GM21576 (cell line): ENCODE results near the gene PYCR2.
"Not testable (repeated sequence)": the region's sequence is repeated elsewhere in the genome, so short reads cannot be mapped to it uniquely, and the experiment has no call there.

Experiments
- ATAC-seq: cut with Tn5 transposase; IDR thresholded peaks from one replicate; pipeline ENCODE4 v1.9.1; 2021; ENCODE audit warnings: mild to moderate bottlenecking, moderate library complexity; ENCODE audit not compliant: unreplicated experiment

The PYCR2 gene

DNA sequence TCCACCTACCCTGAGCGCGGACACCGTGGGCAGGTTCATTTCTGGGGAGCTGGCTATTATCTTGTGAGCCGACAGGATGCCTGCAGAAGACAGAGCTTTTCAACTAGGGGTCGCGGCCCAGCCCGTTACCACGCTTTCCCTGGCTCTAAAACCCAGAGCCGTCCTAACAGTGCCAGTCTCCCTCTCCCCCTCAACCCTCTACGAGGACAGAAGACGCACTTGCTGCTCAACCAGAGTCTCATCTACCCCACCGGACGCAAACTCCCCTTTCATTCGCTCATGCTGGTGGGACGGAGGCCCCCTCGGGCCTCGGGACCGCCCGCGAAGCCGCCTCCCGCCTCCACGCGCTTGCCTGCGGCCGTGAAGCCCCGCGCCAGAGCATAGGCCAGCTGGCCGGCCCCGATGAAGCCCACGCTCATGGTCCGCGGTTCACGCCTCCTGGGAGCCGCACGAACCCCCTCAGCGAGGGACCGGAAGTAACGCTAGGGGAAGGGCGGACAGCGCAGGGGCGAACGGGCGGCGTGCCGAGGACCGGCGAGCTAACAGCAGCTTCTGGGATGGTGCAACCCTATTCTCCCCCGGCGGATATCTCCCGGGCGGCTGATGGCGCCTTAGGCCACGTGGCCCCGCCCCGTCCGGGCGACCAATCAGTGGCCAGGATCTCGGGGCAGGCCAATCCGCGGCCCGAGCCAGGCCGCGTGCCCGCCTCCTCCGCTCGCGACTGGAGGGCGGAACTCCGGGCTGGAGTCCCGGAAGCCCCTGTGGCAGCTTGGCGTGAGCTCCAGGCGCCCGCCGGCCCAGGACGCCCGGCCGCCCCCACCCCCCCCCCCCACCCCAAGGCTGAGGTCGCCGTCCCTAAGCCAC is at the start of gene PYCR2:
Gene PYCR2 (minus strand): TSS at position 559 of the 864 bp plus-strand sequence. CDS start 140 bp downstream, at position 419.
- peak; percentile 98 for ATAC-seq

DNA sequence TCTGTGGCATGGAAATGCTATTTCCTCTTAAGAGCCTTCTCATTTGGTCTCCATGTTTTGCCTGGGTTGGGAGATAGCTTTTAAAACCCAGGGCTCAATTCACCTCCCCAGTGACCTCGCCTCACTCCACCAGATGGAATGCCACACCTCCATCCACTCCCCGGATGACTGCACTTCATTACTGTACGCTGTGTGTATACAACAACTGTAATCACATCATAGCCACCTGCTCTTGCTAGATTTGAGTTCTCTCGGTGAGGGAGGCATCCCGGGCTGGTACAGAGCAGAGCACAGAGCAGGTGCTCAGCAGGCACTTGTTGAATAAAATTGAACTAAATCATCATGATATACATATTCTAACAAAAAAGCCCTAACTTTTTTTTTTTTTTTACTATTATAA is 49.1 kb upstream of the PYCR2 start:
- ATAC-seq, result no peak

- ATAC-seq, result no peak
These were observed 48.5 kb upstream of the PYCR2 start for GRCh38 chr1:225972344-225973152.

- ATAC-seq, result not testable (repeated sequence)
These were observed 46.6 kb upstream of the PYCR2 start for GRCh38 chr1:225970592-225971157.

- not testable (repeated sequence) for ATAC-seq
These were observed 45.7 kb upstream of the PYCR2 start for GRCh38 chr1:225969751-225970150.

DNA sequence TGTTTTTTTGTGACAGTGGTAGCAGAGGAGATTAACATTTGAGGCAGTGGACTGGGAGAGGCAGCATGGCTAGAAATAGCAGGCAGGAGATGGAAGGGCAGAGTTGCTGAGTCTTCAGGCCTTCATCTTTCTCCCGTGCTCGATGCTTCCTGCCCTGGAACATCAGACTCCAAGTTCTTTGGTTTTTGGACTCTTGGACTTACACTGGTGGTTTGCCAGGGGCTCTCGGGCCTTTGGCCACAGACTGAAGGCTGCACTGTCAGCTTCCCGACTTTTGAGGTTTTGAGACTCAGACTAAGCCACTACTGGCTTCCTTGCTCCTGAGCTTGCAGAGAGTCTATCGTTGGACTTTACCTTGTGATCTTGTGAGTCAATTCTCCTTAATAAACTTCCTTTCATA is 41.2 kb upstream of the PYCR2 start:
- ATAC-seq, result no peak

DNA sequence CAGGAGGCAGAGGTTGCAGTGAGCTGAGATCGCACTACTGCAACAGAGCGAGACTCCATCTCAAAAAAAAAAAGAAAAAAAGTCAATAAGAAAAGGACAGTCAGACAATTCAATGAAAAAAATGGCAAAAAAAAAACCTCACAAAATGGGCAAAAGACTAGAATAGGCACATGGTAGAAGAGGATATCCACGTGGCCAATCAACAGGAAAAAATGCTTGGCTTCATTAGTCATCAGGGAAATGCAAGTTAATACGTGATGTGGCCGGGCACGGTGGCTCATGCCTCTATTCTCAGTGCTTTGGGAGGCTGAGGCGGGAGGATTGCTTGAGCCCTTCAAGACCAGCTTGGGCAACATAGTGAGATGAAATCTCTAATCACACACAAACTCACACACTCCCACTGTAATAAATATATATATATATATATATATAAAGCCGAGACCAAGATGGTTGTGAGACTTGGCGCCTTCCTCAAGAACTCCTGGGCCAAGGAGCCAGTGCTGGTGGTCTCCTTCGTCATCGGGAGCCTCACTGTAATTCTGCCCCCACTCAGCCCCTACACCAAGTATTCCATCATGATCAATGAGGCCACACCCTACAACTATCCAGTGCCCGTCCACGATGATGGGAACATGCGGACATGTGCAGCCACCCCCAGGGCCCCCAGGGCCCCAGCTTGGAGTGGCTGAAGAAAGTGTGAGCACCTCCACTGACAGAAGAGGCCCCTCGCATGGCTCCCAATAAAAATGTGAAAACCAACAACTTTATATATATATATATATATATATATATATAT is 39.9 kb upstream of the PYCR2 start:
- no peak for ATAC-seq

DNA sequence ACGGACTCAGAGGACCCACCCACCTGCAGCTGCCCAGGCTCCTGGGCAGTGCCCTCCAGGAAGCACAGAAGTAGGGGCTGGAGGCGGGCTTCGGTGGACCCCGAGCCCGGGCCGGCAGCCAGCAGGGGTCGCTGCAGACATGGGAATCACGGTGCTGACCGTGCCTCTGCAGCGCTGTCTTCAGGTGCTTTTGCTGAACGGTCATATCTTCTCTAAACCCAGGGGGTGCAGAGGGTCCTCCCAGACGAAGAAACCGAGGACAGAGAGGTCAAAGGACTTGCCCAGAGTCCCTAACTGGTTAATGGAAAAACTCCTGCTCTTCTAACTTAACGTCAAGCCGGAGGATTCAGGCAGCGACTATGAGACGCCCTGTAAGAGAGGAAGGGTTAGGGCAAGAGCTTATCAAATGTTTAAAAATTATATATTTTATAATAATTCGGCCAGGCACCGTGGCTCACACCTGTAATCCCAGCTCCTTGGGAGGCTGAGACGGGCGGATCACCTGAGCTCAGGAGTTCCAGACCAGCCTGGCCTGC is 38.5 kb upstream of the PYCR2 start:
- ATAC-seq, result peak; percentile 84

- ATAC-seq, result no peak
These were observed 37.8 kb upstream of the PYCR2 start for GRCh38 chr1:225961659-225962439.

- ATAC-seq, result no peak
These were observed 34.0 kb upstream of the PYCR2 start for GRCh38 chr1:225958041-225958440.

DNA sequence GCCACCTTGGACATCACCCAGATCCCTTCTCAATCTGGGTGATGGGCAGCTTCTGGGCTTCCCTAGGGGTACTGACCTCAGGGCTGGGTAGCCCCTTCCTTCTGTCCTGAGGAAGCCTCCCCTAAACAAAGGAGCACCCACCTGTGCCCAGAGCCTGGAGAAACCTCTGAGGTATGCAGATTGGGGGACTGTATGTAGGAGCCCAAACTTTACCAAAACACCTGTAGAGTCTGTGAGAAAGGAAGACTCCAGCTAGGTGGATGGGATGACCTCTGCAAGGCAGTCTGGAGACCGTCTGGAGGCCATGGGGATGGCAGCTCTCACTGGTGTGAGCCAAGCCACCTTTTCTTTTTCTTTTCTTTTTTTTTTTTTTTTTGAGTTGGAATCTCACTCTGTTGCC is 30.7 kb upstream of the PYCR2 start:
- no peak for ATAC-seq

DNA sequence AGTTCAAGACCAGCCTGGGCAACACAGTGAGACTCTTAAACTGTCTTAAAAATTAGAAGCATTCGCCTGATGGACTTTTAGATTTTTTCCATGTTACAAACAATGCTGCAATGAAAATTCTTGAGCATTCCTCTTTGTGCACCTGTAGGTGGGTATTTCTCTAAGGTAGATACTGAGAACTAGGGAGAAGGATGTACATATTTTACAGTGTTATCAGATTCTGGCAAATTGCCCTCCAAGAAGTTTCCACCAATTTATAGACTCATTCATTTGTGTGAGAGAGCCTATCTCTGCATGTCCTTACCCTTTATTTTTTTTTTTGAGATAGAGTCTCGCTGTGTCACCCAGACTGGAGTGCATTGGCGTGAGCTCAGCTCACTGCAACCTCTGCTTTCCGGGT is 29.3 kb upstream of the PYCR2 start:
- no peak for ATAC-seq

DNA sequence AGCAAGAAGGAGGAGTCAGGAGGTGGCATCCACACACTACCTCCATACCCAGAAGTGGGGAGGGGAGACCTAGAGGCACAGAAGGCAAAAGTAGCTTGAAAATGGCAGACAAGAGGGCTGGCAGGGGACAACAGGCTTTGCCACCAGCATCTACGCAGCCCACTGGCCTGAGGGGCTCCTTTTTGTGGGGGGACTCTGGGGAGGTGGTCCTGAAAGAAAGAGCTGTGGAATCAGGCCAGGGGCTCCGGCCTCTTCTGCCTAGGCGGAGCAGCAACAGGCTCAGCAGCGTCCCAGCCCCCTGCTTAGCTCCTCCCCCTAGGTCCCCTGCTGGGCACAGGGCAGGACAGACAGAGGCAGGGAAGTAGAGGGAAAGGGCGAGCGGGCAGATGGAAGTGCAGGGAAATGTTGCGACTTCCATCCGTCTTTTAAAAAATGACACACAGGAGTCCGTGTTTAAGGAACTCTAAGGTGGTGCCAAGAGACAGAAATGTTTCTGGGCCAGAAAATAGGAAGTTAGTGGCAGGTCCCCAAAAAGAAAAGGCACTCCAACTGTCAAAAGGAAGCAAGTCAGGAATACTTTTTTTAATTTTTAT is 27.0 kb upstream of the PYCR2 start:
- no peak for ATAC-seq

DNA sequence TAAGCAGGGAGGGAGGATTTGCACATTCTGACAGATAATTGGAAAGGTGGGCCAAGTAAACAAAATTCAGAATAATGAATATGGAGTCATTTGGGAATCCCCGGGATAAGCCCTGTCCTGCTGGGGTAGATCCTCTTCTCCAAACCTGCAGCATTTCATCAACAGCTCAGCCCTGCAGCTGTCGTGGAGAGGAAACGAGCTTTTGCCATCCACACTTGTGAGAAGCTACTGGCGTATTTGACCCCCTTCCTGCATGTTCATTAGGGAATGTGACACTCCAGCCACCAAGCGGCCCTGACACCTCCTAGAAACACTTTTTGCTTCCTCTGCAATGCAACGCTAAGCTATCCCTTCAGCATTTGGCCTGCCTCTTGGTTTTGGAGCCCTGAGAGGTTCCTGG is 25.0 kb upstream of the PYCR2 start:
- ATAC-seq, result no peak

GRCh38 chr1:225946803-225947202 is 22.8 kb upstream of the PYCR2 start:
- ATAC-seq, result no peak

GRCh38 chr1:225946082-225946620 is 22.1 kb upstream of the PYCR2 start:
- ATAC-seq, result no peak

DNA sequence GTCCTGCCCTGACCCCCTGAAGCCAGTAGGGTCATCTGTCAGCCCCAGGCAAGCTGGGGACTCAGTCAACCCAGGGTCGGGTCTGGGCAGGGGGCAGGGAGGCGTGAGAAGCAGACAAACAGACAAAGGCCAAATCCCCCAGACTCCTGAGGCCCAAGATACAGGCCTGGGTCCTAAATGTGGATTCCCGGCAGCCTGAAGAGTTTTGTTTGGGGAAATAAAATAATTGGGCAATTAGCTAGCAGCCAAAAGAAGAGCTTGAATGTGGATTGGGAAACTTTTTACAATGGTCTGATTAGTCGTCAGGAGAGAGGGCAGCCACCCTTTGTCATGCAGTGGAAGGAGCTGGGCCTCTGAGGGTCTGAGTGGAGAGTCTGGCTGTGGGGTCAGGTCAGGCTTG is 21.5 kb upstream of the PYCR2 start:
- ATAC-seq, result no peak

DNA sequence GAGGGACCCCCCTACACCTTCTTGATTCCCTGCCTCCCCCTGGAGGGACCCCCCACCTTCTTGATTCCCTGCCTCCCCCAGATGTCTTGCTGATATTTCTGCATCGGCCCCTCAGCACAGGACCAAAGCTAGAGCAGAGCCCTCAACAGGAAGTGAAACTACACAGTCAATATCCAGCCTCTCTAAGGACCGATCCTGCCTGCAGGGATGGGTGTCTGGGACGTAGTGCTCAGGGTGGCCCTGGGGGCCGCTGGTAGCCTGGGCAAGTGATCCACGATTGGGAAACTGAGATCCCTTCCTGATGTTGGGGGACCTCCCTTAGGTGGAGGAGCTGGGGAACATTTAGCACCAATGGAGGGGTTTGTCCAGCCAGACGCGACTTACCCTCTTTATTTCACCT is 20.9 kb upstream of the PYCR2 start:
- ATAC-seq, result peak; percentile 45

DNA sequence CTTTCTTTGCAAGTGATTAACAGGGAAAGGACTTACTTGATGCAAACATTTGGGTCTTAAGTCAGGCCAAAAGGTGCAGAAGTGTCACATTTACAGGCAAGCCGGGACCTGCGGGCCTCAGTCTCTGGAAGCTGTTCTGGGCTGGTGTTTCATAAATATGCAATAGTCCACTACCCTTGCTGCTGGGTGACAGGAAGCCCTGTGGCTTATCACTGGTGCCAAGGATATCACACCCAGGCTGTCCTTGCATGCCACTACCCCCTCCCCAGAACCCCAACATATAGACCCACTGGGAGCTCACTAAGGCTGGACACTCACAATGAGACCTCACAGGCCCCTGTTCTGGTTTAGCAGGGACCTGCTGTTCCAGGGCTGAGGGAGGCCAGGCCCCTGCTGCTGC is 20.3 kb upstream of the PYCR2 start:
- ATAC-seq, result no peak
